OCI-LY7 (cell line): ENCODE measurements around the gene GNA15. TPM values are rescaled to one million over a fixed set of nuclear protein-coding genes. Genes with fewer than 3 reads are reported as not detected.

Experiments
- BruUV-seq: library from RNA; stranded (reverse); fragments of 400-500 nt; replicated peaks from 2 replicates; lab custom pipeline; 2021; lab: Mats Ljungman, UMichigan
- CTCF ChIA-PET: fragments of 300-600 bp; sonication (Branson Sonifier 250); formaldehyde crosslinking; loops from one replicate; lab custom pipeline; 2022; ENCODE audit warnings: antibody characterized with exemption; ENCODE audit not compliant: unreplicated experiment; lab: Charles Lee
- POLR2A ChIA-PET: fragments of 300-600 bp; sonication (Branson Sonifier 250); formaldehyde crosslinking; loops from one replicate; lab custom pipeline; 2022; ENCODE audit warnings: antibody characterized with exemption; lab: Charles Lee
- DNase-seq: peaks from one replicate; pipeline ENCODE4 v3.0.0-alpha.2; 2015; ENCODE audit warnings: low spot score
- H2AFZ ChIP-seq: fragments of 200-600 bp; sonication (generic), shearing (Covaris generic); 2 replicates; pipeline ENCODE4 v1.6.1; 2014; ENCODE audit warnings: mild to moderate bottlenecking, antibody characterized with exemption, low read length, moderate library complexity
- H3K27ac ChIP-seq: fragments of 200-600 bp; sonication (generic); 2 replicates; pipeline ENCODE4 v1.5.1; 2014; ENCODE audit warnings: mixed run types, low read depth, mild to moderate bottlenecking, moderate library complexity, low read length, inconsistent platforms; ENCODE audit not compliant: poor library complexity, severe bottlenecking
- H3K36me3 ChIP-seq: fragments of 200-600 bp; sonication (generic); 2 replicates; pipeline ENCODE4 v1.6.1; 2014; ENCODE audit warnings: mild to moderate bottlenecking, antibody characterized with exemption, low read length, moderate library complexity, mixed read lengths; ENCODE audit not compliant: insufficient read depth
- H3K4me1 ChIP-seq: fragments of 200-600 bp; sonication (generic); 2 replicates; pipeline ENCODE4 v1.5.1; 2014; ENCODE audit warnings: mild to moderate bottlenecking, low read length; ENCODE audit not compliant: insufficient read depth, poor library complexity, severe bottlenecking
- H3K4me2 ChIP-seq: fragments of 200-600 bp; sonication (generic); 2 replicates; pipeline ENCODE4 v1.6.1; 2014; ENCODE audit warnings: mild to moderate bottlenecking, low read length
- H3K4me3 ChIP-seq: fragments of 200-600 bp; sonication (generic); 2 replicates; pipeline ENCODE4 v1.5.1; 2014; ENCODE audit warnings: mild to moderate bottlenecking, low read depth, low read length; ENCODE audit not compliant: poor library complexity, severe bottlenecking
- H3K79me2 ChIP-seq: fragments of 200-600 bp; sonication (generic); 2 replicates; pipeline ENCODE4 v1.6.1; 2016; ENCODE audit warnings: low read depth, mild to moderate bottlenecking, low read length, moderate library complexity, mixed read lengths; ENCODE audit not compliant: insufficient read depth
- H3K9me2 ChIP-seq: fragments of 200-600 bp; sonication (generic); 2 replicates; pipeline ENCODE4 v1.6.1; 2016; ENCODE audit warnings: mild to moderate bottlenecking, low read length, mixed read lengths; ENCODE audit not compliant: insufficient read depth
- H3K9me3 ChIP-seq: fragments of 200-600 bp; sonication (generic); 2 replicates; pipeline ENCODE4 v1.6.1; 2014; ENCODE audit warnings: mild to moderate bottlenecking, mixed run types, low read length, mixed read lengths
- H4K20me1 ChIP-seq: fragments of 200-600 bp; sonication (generic); 2 replicates; pipeline ENCODE4 v1.6.1; 2014; ENCODE audit warnings: mild to moderate bottlenecking, antibody characterized with exemption, low read length, moderate library complexity, mixed read lengths; ENCODE audit not compliant: insufficient read depth
- EZH2phosphoT487 ChIP-seq: fragments of 200-600 bp; sonication (generic); IDR thresholded peaks from 2 replicates; pipeline ENCODE4 v1.6.1; 2018; ENCODE audit warnings: low read depth, borderline replicate concordance, mild to moderate bottlenecking, mixed run types, antibody characterized with exemption, low read length, moderate library complexity, mixed read lengths
- intact Hi-C: fragments of 100-400 bp; cut with micrococcal nuclease; formaldehyde crosslinking; loops from one replicate; pipeline ENCODE4 v1.10.0; 2022; ENCODE audit not compliant: unreplicated experiment
- total RNA-seq, 2 experiments: library from RNA; depleted of rRNA in 1 of 2; stranded (reverse); fragments of >200 nt in 1 of 2; shearing (Covaris generic) in 1 of 2; gene quantifications; 2 replicates each; pipeline ENCODE4 v1.2.3, GENCODE V29; 2014 to 2022
- TF ChIP-seq, protein P1 (sequence below): fragments of 200-600 bp; sonication (generic); conservative IDR thresholded peaks from 2 replicates; pipeline ENCODE4 v1.5.1; 2014; ENCODE audit warnings: mild to moderate bottlenecking, antibody characterized with exemption, low read length, moderate library complexity, mixed read lengths

Gene GNA15
- total RNA-seq, 2 experiments from 2014 or later, result not detected

DNA sequence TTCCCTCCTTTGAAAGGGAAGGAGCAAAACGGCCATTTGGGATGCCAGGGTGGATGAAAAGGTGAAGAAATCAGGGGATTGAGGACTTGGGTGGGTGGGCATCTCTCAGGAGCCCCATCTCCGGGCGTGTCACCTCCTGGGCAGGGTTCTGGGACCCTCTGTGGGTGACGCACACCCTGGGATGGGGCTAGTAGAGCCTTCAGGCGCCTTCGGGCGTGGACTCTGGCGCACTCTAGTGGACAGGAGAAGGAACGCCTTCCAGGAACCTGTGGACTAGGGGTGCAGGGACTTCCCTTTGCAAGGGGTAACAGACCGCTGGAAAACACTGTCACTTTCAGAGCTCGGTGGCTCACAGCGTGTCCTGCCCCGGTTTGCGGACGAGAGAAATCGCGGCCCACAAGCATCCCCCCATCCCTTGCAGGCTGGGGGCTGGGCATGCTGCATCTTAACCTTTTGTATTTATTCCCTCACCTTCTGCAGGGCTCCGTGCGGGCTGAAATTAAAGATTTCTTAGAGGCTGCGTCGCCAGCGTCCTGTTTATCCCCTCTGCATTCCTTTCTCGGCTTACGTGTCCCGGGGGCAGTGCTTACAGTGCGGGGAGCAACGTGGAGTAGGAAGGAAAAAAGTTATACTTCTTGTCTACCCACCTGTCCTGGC lies 27.5 kb downstream of the GNA15 start:
- no peak overlapping the region for H2AFZ ChIP-seq
- H3K79me2 ChIP-seq, result no peaks in the 10 kb centered on the region
- no peak overlapping the region for H3K4me3 ChIP-seq
- DNase-seq, result peak; percentile 87
- no peaks in the 10 kb centered on the region for H4K20me1 ChIP-seq
- no peaks in the 10 kb centered on the region for H3K9me3 ChIP-seq
- TF ChIP-seq, protein P1, sequence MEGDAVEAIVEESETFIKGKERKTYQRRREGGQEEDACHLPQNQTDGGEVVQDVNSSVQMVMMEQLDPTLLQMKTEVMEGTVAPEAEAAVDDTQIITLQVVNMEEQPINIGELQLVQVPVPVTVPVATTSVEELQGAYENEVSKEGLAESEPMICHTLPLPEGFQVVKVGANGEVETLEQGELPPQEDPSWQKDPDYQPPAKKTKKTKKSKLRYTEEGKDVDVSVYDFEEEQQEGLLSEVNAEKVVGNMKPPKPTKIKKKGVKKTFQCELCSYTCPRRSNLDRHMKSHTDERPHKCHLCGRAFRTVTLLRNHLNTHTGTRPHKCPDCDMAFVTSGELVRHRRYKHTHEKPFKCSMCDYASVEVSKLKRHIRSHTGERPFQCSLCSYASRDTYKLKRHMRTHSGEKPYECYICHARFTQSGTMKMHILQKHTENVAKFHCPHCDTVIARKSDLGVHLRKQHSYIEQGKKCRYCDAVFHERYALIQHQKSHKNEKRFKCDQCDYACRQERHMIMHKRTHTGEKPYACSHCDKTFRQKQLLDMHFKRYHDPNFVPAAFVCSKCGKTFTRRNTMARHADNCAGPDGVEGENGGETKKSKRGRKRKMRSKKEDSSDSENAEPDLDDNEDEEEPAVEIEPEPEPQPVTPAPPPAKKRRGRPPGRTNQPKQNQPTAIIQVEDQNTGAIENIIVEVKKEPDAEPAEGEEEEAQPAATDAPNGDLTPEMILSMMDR, result peak; percentile 95
- no peak for TF ChIP-seq EZH2phosphoT487
- H3K9me2 ChIP-seq, result no peaks in the 10 kb centered on the region
- peak overlapping the region; percentile 6; the same call in 1 of the 2 replicates for H3K4me2 ChIP-seq
- H3K36me3 ChIP-seq, result no peaks in the 10 kb centered on the region
- intact Hi-C loops, result loop anchor here (1.0 to 2.0 kb wide), 4 partner anchors 17 to 213 kb away; no protein-coding TSS in a partner anchor
- ChIA-PET CTCF (interaction anchor here (0.7 kb wide), 1 partner anchor 200 kb away, joined by 4 read pairs; no protein-coding TSS in a partner anchor), POLR2A (no interaction called here)
- no peak overlapping the region for H3K27ac ChIP-seq
- H3K4me1 ChIP-seq, result peaks cover 6% of the 10 kb centered on the region
- no TSS peak for BruUV-seq

DNA sequence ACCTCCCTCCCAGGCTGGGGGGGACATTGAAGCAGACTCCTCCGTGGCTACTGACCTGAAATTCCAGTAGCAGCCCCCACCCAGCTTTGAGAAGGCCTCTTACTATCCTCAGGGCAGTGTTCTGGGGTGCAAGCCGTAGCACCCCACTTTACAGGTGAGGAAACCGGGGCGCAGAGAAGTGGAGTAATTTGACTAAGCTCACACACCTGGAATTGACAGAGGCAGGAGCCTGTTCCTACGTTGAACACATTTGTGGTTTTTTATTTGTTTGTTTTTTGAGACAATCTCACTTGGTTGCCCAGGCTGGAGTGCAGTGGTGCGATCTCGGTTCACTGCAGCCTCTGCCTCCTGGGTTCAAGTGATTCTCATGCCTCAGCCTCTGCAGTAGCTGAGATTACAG lies 28.1 kb downstream of the GNA15 start:
- DNase-seq, result no peak
- Histone ChIP-seq H3K4me2 (no peak overlapping the region), H3K27ac (no peak overlapping the region), H3K79me2 (no peaks in the 10 kb centered on the region), H4K20me1 (no peaks in the 10 kb centered on the region), H3K9me2 (no peaks in the 10 kb centered on the region), H3K4me3 (no peak overlapping the region), H3K36me3 (no peaks in the 10 kb centered on the region), H3K4me1 (peaks cover 3% of the 10 kb centered on the region), H2AFZ (no peak overlapping the region), H3K9me3 (no peaks in the 10 kb centered on the region)
- ChIA-PET POLR2A (no interaction called here), CTCF (interaction anchor here (0.5 to 0.7 kb wide), 2 partner anchors 31 to 201 kb away, joined by 3 to 4 read pairs; no protein-coding TSS in a partner anchor)
- intact Hi-C loops, result loop anchor here (1.0 to 2.0 kb wide), 4 partner anchors 18 to 213 kb away; no protein-coding TSS in a partner anchor
- no TSS peak for BruUV-seq
- TF ChIP-seq EZH2phosphoT487, result no peak
- TF ChIP-seq, protein P1, result no peak
